Liver (tissue), 3 donors: ENCODE results near the gene NIFK.

Experiments
- CTCF ChIP-seq: fragments of 150-350 bp; IDR thresholded peaks from 2 replicates; pipeline ENCODE4 v1.5.1; 2017; ENCODE audit warnings: improper control_type of control experiment, low read depth, low read length; ENCODE audit not compliant: missing input control
- FOXA1 ChIP-seq: IDR thresholded peaks from 2 replicates; pipeline ENCODE4 v1.6.1; 2016; ENCODE audit warnings: antibody characterized with exemption
- NR2F2 ChIP-seq: IDR thresholded peaks from 2 replicates; pipeline ENCODE4 v1.6.1; 2016; ENCODE audit warnings: antibody characterized with exemption
- REST ChIP-seq: IDR thresholded peaks from 2 replicates; pipeline ENCODE4 v1.6.1; 2016; ENCODE audit warnings: antibody characterized with exemption, mild to moderate bottlenecking
- SP1 ChIP-seq: IDR thresholded peaks from 2 replicates; pipeline ENCODE4 v1.6.1; 2018; ENCODE audit warnings: antibody characterized with exemption, mild to moderate bottlenecking
- YY1 ChIP-seq: IDR thresholded peaks from 2 replicates; pipeline ENCODE4 v1.6.1; 2016; ENCODE audit warnings: antibody characterized with exemption, mild to moderate bottlenecking
- donor health status: healthy.
- donor health status: healthy.

GRCh38 chr2:121707344-121707919 lies 29.2 kb downstream of the NIFK start:
- TF ChIP-seq CTCF (no peak), FOXA1 (no peak), YY1 (no peak), SP1 (no peak), NR2F2 (no peak), REST (no peak)
